ENCODE measurements around the gene SCD.

GRCh38 chr10:100311298-100311697 lies 35.7 kb upstream of the SCD start:
- TF ChIP-seq TAF1 (IDR thresholded peaks at IDR 0.05; ENCODE audit: borderline replicate concordance, low read depth, low read length) (no peak), POLR2A (IDR thresholded peaks at IDR 0.05; ENCODE audit: low read depth, low read length) (no peak)
